Activated CD4-positive, alpha-beta T cell treated with anti-CD3 and anti-CD28 coated beads, Interleukin-2, Interleukin-6, amounts not matched to agents 100 ng/mL and 50 ng/mL, durations not matched to agents 16 hours and 8 hours (primary cell): Measurements from ENCODE around the gene PPP1R2C.

Source experiments
- DNase-seq: peaks from one replicate; pipeline ENCODE4 v3.0.0-alpha.2; 2020

PPP1R2C gene

DNA sequence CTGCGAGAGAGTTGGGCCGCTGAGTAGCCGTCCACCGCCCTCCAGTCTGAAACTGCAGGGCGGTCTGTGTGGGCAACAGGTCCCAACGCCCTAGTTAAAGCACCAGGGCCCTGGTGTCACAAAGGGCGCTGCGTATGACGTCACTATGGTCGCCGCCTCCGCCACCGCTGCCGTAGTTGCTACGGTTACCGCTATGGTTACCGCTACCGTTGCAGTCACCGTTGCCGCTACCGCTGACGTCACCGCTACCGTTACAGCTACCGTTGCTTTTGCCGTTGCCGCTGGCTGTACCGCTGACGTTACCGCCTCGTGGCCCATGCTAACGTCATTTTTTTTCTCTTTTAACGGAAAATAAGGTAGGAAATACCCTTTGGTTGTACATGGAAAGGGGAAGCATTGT lies at the start of gene PPP1R2C:
Gene PPP1R2C, minus strand, starts transcription at position 68 of the 400 bp plus-strand sequence. CDS start 84 bp downstream, outside the sequence.
- DNase-seq: peak; percentile 34

DNA sequence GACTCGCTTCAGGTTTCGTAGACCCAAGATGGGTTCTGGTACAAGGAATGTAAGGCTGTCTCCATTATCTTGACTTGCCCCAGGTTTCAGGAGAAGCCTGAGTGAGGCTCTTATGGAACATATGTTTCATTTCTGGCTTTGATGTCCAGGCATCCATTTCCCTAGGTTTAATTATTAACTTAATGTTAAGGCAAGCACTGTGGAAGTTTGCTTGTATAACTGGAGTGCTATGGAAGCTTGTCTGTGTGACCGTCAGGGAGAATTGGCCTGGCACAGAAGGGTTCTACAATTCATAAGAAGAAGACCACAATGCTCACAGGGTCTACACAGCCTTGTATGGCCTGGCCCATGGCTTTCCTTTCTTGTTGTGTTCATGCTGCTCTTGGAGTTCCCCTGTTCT lies 47.2 kb upstream of the PPP1R2C start:
- DNase-seq: no peak

DNA sequence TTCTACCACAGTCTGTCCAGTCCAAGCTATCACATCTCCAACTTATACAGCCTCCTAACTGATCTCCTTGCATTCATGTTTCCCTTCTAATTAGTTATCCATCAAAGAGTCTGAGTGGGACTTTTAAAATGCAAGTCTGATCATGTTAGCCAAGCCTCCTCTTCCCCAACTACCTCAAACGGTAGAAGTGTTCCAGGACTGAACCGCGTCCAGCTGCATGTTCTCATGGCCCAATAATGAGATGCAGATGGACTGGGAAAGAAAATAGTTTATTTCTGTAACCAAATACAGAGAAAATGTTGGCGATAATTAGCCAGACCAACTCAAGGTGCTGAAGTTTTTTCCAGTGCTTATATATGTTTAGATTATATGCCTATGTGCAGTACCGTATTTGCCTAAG lies 46.6 kb upstream of the PPP1R2C start:
- DNase-seq: no peak

DNA sequence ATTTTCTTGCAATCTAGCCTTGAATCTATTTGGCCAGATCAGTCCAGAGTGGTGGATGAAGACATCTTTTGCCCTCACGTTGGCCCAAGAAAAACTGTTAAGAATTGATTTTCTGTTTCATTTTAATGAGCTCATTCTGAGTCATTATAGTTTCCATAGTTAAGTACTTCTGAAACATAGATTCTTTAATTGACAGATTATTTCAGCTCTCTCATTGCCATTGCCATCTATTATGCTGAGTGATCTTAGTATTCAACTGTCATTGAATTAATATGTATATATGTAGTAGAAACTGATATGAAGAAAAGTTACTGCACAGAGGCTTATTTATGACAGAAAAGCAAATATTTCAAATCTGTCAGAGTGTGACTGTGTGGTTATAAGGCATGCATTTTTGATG lies 45.5 kb upstream of the PPP1R2C start:
- no peak for DNase-seq

DNA sequence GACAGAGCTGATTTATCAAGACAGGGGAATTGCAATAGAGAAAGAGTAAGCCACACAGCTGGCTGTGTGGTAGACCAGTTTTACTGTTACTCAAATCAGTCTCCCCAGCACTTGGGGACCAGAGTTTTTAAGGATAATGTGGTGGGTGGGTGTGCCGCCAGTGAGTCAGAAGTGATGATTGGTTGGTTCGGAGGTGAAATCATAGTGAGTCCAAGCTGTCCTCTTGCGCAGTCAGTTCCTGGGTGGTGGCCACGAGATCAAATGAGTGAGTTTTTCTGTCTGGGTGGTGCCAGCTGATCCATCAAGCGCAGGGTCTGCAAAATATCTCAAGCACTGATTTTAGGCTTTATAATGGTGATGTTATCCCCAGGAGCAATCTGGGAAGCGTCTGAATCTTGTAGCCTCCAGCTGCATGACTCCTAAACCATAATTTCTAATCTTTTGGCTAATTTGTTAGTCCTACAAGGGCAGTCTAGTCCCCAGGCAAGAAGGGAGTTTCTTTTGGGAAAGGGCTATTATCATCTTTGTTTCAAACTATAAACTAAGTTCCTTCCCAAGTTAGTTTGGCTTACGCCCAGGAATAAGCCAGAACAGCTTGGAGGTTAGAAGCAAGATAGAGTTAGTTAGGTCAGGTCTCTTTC lies 44.0 kb upstream of the PPP1R2C start:
- no peak for DNase-seq

DNA sequence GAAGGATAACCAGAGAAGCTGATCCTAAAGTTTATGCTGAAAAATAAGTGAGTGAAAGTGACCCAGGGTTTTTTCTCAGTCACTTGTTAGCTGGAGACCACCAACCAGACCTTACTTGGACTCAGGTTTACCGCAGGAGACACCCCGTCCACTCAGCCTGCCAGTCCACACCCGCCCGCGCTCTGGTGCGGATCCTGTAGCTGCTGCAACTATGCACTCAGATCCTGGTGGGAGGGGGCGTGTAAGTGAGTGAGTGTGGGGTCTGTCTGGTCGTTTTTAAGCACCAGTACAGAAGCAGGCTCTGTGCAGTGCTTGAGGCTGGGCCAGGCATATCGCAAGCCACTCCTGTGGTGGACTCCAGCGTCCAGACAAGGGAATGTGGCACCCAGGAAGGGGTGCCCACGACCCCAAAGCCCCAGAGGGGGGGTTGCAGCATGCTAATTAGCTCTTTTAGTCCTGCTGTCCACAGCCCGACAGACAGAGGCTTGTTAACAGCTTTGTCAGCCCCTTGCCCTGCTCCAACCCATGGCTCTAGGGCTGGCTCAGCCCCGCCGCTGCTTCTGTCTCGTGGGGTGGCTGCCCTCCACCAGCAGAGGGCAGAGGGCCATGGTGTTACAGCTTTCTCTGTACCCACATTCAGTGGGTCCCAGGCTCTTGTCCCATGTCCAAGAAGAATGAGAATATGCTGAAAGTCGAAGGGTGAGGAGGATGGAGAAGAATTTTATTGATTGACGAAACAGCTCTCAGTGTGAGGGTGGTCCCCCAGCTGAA lies 40.4 kb upstream of the PPP1R2C start:
- no peak for DNase-seq

DNA sequence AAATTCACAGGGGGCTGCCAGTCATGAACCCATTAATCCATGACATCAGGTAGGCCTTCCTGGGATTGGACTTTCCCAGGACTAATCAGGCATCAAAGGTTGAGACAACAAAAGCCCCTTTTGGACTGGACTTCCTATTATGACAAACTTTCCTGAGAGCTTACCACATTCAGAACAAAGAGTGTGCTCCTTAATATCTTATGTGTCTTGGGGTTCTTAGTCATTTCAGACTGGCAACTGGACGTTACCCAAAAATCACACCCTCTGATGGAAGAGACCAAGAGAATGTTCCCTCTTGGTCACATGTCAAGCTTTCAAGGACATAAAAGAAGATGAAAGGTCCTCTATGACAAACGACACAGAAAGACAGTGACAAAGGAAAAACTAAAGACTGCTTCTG lies 31.6 kb upstream of the PPP1R2C start:
- DNase-seq: no peak

DNA sequence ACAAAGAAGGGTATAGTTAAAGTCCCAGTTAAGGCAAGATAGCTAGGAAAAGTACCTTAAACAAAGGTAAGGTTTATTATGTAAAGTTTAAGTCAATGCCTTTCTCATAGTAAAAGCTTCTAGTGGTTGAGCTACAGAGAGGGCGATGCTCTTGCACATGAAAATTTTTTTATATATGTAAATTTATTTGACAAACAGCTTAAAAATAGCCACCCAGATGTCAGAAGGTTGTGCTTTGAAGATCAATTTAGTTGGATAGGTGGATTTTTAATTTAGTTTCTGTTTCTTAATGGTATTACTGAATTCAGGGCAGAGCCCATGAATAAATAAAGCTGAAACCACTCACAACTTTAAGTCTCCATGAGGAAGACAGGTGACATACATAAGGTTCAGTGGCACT lies 29.4 kb upstream of the PPP1R2C start:
- no peak for DNase-seq

DNA sequence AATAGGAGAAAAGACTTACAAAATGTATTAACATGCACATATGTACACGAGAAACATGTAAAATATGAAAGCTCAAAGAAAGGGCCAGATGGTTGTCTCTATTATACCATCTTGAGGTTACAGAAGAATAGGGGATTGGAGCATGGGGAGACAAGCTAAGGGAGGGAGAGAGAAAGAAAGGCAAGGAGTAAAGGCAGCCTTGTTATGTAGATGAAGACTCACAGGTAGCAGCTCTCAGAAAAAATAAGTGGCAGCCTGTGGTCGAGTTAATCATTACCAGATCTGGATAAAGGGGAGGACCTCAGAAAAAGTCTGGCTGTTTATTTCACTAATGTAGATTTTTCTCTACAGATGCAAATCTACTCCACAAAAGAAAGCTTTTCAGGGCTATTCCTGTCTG lies 26.6 kb upstream of the PPP1R2C start:
- DNase-seq: no peak

DNA sequence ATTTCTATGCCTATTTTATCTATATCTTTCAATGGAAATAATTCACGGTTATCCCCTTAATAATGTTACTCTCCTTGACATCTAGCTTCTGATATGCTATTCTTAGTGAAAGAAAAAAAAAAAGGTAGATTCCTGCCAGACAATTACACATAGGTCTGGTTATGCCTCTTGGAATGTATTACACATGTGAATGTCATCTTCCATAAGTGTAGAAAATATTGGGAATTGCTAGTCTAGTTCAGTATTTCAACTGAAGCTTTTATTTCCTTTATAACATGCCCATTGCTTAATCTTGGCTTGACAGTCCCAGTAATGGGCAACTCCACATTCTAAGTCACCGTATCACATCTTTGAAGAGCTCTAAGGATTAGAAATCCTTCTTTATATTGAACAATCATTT lies 25.4 kb upstream of the PPP1R2C start:
- no peak for DNase-seq

DNA sequence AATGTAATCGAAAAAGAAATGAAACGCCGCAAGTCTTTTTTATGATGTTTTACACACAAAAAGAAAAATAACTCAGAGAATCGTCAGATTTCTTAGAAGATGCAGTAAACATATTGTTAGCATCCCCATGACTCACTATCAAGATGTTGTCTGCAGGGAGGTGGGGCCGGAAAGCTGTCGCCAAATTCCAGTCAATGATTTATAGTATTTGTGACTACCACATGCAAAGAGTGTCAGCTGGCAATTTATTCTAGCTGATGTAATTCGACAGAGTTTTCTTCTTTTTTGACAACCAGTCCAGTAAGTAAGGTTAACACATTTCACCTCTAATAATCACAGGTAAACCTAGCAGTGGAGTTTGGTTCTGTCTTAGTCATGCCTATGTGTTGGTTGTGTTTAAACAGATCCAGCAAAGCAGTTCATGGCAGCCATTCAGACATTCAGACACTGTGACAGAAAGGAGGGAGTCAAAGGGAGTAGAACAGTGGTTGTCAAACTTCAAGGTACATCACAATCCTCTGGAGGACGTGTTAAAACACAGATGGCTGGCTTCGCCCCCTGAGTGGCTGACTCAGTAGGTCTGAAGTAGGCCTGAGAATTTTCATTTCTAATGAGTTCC lies 19.8 kb upstream of the PPP1R2C start:
- no peak for DNase-seq

DNA sequence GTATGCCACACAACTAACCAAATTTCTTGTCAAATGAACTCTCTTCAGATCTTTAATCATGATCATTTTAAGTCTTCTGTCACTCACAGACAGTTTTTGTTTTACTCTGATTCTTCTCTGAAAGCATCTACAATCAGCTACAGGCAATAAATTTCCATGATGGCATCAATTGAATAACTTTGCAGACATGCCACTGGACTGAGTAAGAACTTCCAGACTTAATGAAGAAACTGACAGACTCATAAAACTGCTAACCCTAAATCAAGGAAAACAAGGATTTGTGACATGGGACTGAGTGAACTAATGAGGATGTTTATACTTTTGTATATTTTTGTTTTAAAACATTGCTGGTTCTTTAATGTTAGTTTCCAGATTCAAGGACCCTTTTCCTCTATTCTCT lies 5.5 kb upstream of the PPP1R2C start:
- DNase-seq: no peak

DNA sequence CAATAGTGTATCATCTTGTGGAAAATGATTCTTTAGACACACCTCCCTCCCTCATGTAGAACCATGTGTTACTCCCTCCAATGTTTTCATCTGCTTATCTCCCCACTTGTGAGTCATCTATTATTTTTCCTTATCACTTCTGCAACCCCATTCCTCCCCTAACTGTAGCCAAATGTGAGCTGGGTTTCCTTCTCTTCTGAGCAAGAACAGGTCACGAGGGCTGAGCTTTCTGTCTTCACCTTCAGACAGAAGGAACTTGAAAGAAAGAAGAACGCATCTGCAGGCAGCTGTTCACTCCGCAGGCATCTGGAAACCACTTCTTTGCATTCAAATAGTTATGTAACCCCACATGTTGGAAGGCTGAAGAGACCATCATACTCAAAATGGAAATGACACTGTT lies 1.8 kb downstream of the PPP1R2C start:
- no peak for DNase-seq

DNA sequence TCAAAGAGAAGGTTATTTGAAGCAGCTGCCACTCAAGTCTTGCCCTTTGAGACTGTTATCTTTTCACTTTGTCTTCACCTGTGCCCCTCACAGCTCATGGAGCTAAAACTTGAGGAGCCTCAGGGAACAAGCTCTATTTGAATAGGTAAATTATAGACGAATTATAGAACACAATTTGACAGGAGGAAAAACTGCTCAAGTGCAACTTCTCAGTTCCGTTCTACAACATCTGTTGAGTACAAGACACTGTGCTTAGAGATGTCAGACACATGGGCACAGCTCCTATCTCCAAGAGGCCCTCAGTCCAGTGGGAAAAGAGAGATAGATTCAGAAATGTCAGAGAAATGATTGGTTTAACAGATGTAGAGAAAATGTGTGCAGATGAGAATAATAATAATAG lies 5.1 kb downstream of the PPP1R2C start:
- DNase-seq: no peak

DNA sequence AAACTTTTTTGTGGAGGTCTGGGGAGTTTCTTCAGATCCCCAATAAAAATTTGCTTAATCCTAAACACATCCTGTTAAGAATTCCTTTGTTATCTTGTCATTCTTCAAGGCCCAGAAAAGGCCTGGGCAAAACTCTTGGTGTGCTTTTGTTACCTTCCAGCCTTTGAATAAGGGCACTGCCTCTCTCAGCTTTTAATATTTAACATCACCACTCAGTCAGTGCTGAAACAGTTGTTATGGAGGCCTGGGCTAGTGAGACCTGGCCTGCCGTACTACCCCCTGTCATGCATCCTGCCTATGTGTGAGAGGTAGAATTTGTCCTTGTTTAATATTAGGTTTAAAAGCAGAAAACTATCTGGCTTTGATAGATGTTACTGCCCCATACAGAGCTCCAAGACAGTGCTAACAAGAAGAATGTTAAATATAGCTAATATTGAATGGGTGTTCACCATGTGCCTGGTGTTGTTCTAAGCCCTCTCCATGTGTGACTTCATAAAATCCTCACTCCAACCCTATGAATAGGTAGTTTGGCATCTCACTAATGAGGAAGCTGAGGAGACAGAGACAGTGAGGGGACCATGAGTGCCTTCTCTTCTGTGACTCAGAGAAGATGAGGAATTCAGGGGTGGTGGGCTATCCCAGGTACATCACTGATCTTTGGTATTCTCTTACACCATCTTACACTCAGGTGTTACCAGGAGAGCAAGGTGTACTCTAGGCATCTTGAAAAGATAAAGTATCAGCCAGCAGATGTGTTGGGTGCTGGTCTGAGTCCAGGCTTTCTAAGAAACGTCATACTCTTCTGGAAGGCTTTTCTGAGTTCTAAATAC lies 6.2 kb downstream of the PPP1R2C start:
- no peak for DNase-seq

DNA sequence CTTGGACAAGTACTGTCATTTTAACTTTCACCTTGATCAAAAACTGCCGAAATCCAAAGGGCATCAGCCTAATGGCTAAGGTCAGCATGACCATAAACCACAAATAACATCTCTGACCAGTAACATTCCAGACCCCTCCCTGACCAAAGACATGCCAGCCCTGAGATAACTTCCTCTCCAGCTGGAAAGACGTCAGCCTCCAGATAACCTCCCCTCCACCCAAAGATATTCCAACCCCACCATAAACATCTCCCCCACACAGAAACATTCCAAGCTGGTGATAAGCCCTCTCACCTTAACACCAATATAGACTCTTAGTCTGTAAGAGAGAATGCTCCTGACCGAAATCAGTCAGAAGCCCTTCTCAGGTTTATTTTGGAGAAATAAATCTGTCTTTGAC lies 7.4 kb downstream of the PPP1R2C start:
- DNase-seq: no peak

DNA sequence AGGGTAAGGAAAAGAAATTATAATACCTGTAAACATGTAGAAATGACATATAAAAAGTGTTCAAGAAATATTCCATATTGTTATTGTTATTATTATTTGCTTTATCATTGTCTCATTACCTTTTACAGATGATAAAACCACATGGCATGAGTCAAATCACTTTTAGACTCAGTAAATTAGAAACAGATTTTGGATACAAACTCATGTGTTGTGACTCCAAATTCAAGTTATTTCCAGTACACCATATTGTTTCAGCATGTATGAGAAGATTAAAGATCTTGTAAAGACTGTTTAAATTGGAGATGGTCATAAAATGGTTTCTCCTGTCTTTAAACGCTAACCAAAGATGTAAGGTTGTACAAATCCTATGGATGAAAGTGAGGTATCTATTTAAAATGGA lies 18.1 kb downstream of the PPP1R2C start:
- no peak for DNase-seq

DNA sequence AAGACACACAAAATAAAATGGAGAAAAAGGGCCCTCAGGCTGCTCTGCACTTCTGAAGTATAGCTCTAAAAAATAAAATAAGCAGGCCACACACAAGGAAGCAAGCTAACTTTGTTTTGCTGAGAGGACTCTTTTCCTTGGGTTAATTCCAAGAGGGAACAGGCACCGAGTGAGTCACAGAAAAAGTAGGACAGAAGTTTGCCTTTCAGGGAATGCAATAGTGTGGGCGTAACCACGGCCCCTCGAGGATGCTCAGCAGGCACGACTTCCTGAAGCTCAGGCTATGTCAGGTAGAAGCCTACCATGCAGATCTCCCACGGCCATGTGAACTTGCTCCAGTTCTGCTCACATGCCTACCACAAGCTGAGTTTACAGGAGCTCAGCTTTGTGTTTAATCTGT lies 22.1 kb downstream of the PPP1R2C start:
- no peak for DNase-seq

DNA sequence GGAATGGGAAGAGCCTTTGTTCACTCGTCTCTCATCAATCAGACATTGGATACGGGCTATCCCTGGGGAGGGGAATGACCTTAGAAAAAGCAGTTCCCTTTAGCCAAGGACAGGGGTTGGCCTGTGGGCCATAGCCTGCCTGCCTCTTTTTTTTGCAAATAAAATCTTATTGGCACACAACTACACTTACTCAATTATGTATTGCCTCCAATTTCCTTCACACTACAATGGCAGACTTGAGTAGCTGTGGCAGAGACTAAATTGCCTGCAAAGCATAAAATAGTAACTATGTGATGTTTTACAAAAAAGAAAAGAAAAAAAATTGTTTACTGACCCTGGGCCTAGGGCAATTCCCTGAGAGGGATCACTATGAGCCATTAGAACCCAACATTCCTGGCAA lies 23.4 kb downstream of the PPP1R2C start:
- no peak for DNase-seq

DNA sequence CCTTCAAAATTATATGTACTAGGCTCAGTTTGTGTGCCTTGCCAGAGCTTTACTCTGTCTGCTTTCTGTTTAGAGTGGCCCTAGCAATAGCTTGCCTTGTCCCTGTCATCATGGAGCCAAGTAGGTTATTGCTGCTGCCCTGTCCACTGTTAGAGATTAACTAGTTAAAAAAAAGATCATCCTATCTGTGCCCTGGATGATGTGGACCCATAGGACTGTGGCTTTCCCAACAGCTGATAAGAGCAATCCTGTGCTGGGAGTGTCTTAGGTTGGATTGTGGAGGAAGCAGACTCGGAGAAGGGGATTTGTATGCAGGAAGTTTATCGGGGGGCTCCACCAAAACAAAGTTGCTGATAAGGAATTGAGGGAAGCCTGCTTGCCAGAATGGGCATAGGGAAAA lies 23.8 kb downstream of the PPP1R2C start:
- no peak for DNase-seq

DNA sequence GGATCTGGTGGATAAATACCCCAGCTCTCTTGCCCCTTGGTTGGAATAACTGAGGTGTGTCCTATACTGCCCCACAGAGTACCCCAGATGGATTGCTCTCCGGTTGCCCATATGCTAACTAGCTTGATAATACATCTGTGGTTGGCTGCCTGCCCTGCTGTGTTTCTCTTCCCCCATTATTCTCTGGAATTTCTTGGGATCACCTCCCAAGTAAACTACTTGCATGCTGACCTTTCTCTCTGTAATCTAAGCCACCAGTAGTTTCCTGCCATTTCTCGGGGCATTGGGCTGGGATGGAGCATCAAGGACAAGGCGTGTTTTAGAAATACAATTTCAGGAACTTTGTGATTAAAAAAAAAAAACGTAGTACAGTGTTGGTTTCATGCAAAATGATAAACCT lies 25.2 kb downstream of the PPP1R2C start:
- no peak for DNase-seq

DNA sequence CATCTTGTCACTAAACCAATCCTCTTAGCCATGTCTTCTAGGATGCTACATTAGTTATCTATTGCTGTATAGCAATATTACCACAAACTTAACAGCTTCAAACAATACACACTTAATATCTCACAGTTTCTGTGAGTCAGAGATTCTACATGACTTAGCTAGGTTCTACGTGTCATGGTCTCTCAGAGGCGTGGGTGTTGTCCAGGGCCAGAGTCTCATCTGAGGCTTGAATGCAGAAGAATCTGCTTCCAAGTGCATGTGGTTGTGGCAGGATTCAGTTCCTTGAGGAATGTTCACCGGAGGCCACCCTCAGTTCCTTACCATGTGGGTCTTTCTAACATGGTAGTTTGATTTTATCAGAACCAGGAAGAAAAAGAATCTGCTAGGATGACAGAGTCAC lies 26.4 kb downstream of the PPP1R2C start:
- DNase-seq: no peak

DNA sequence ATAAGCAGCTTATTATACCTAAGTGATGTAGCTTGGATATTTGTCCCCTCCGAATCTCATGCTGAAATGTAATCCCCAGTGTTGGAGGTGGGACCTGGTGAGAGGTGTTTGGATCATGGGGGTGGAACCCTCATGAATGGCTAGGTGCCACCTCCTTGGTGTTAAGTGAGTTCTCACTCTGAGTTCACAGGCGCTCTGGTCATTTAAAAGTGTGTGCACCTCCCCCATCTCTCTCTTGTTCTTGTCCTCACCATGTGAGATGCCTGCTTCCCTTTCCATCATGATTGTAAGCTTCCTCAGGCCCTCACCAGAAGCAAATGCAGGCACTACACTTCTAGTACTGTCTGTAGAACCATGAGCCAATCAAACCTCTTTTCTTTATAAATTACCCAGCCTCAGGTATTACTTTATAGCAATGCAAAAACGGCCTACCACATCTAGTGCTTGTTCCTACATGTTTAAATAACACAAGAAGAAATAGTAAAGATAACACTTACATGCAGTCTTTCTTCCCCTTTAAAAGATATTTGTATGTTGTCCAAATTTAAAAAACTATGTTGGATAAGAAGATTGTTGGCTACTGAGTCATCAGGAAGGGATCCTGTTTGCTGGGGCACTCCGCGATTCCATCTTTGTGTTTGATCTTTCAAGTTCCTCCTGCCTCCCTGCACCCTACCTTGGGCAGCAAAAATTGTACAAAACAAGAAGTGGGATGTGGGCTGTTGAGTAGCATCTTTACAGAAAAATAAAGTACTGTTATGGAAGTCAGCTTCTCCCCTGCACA lies 29.7 kb downstream of the PPP1R2C start:
- DNase-seq: no peak
